ENCODE data around the gene CTNNA2.

Gene CTNNA2

GRCh38 chr2:79611448-79612016 lies 98.7 kb downstream of the CTNNA2 start:
- Histone ChIP-seq H2AFZ (ENCODE audit: low read depth, low read length) (no peak overlapping the region), H4K20me1 (ENCODE audit: insufficient read depth, low read length) (no peaks in the 10 kb centered on the region), H3K4me1 (ENCODE audit: low read length) (no peaks in the 10 kb centered on the region), H3K9me3 (ENCODE audit: insufficient read depth, low read length) (no peaks in the 10 kb centered on the region), H3K4me2 (ENCODE audit: low read length) (no peak overlapping the region), H3K27ac (ENCODE audit: low read length) (no peak overlapping the region), H3K4me3 (ENCODE audit: low read length) (no peak overlapping the region), H3K79me2 (ENCODE audit: low read length) (no peaks in the 10 kb centered on the region), H3K27me3 (ENCODE audit: low read depth, low read length) (no peaks in the 10 kb centered on the region), H3K36me3 (replicated peaks; ENCODE audit: low read depth, low read length) (no peaks in the 10 kb centered on the region), H3K9ac (ENCODE audit: low read length) (no peak overlapping the region)
- TF ChIP-seq EZH2phosphoT487 (IDR thresholded peaks at IDR 0.05; ENCODE audit: low read depth) (no peak), CTCF (IDR thresholded peaks at IDR 0.05; ENCODE audit: low read depth, low read length) (no peak)

GRCh38 chr2:79612999-79613398 lies 100.1 kb downstream of the CTNNA2 start:
- Histone ChIP-seq H3K79me2 (ENCODE audit: low read length) (no peaks in the 10 kb centered on the region), H4K20me1 (ENCODE audit: insufficient read depth, low read length) (no peaks in the 10 kb centered on the region), H3K9me3 (ENCODE audit: insufficient read depth, low read length) (no peaks in the 10 kb centered on the region), H3K4me2 (ENCODE audit: low read length) (no peak overlapping the region), H2AFZ (ENCODE audit: low read depth, low read length) (no peak overlapping the region), H3K9ac (ENCODE audit: low read length) (no peak overlapping the region), H3K27ac (ENCODE audit: low read length) (no peak overlapping the region), H3K4me1 (ENCODE audit: low read length) (no peaks in the 10 kb centered on the region), H3K4me3 (ENCODE audit: low read length) (no peak overlapping the region), H3K27me3 (ENCODE audit: low read depth, low read length) (no peaks in the 10 kb centered on the region), H3K36me3 (replicated peaks; ENCODE audit: low read depth, low read length) (no peaks in the 10 kb centered on the region)
- TF ChIP-seq EZH2phosphoT487 (IDR thresholded peaks at IDR 0.05; ENCODE audit: low read depth) = no peak
- no peak for TF ChIP-seq CTCF (IDR thresholded peaks at IDR 0.05; ENCODE audit: low read depth, low read length)

- H3K4me2 ChIP-seq (ENCODE audit: low read length) = no peak overlapping the region
- TF ChIP-seq EZH2phosphoT487 (IDR thresholded peaks at IDR 0.05; ENCODE audit: low read depth) (no peak), CTCF (IDR thresholded peaks at IDR 0.05; ENCODE audit: low read depth, low read length) (no peak)
Observed at GRCh38 chr2:79619442-79619841, 106.6 kb downstream of the CTNNA2 start.

GRCh38 chr2:79619976-79620375 lies 107.1 kb downstream of the CTNNA2 start:
- Histone ChIP-seq H3K4me2 (ENCODE audit: low read length) (no peak overlapping the region), H3K4me3 (ENCODE audit: low read length) (no peak overlapping the region), H2AFZ (ENCODE audit: low read depth, low read length) (no peak overlapping the region), H3K27me3 (ENCODE audit: low read depth, low read length) (no peaks in the 10 kb centered on the region), H3K9me3 (ENCODE audit: insufficient read depth, low read length) (no peaks in the 10 kb centered on the region), H3K4me1 (ENCODE audit: low read length) (no peaks in the 10 kb centered on the region), H3K9ac (ENCODE audit: low read length) (no peak overlapping the region), H3K36me3 (replicated peaks; ENCODE audit: low read depth, low read length) (no peaks in the 10 kb centered on the region), H4K20me1 (ENCODE audit: insufficient read depth, low read length) (no peaks in the 10 kb centered on the region), H3K27ac (ENCODE audit: low read length) (no peak overlapping the region), H3K79me2 (ENCODE audit: low read length) (no peaks in the 10 kb centered on the region)
- TF ChIP-seq CTCF (IDR thresholded peaks at IDR 0.05; ENCODE audit: low read depth, low read length) = no peak
- no peak for TF ChIP-seq EZH2phosphoT487 (IDR thresholded peaks at IDR 0.05; ENCODE audit: low read depth)

More at GRCh38 chr2:79619442-79619841, 106.6 kb downstream of the CTNNA2 start:
- H3K9me3 ChIP-seq (ENCODE audit: insufficient read depth, low read length) = no peaks in the 10 kb centered on the region
- no peaks in the 10 kb centered on the region for H3K27me3 ChIP-seq (ENCODE audit: low read depth, low read length)
- no peak overlapping the region for H2AFZ ChIP-seq (ENCODE audit: low read depth, low read length)
- no peak overlapping the region for H3K4me3 ChIP-seq (ENCODE audit: low read length)
- no peak overlapping the region for H3K27ac ChIP-seq (ENCODE audit: low read length)
- H3K9ac ChIP-seq (ENCODE audit: low read length) = no peak overlapping the region
- no peaks in the 10 kb centered on the region for H3K36me3 ChIP-seq (replicated peaks; ENCODE audit: low read depth, low read length)
- H4K20me1 ChIP-seq (ENCODE audit: insufficient read depth, low read length) = no peaks in the 10 kb centered on the region
- no peaks in the 10 kb centered on the region for H3K4me1 ChIP-seq (ENCODE audit: low read length)
- no peaks in the 10 kb centered on the region for H3K79me2 ChIP-seq (ENCODE audit: low read length)

Measured in OCI-LY3 (cell line).